ENCODE data around the gene HMGB2. TPM values are rescaled to one million over a fixed set of nuclear protein-coding genes. Genes with fewer than 3 reads are reported as not detected.

Gene HMGB2
- total and polyA plus RNA-seq, 2 of the 8 experiments (the other 6 are each of a cell fraction or from before 2014, with no cell fraction given): 54.7 to 218 TPM

DNA sequence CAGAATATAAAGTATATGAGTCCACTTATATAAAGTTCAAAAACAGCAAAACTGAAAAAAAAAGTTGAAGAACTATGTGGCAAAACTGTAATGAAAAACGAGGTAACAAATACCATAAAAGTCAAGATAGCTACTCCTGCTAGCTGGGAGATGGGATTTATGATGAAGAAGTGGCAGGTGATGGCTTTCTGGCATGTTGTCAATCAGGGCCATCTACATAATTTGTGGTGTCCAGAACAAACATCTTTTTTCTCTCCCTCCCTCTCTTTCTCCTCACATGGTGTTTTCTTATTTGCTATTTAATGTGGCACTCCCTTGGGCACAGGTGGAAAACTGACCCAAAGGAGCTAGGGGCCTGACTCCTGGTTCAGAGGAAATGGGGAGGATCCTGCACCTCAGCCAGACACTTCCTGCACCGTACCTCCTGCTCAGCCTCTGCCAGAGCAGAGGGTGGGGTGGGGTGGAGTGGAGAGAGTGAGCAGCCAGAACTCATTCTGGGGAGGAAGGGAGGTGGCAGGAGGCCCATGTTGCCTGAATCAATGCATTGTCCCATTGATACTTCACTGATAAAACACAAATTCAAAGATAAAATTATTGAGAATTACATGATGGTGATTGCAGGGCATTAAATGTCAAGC lies 31.3 kb upstream of the HMGB2 start:
- no peak overlapping the region for H3K27ac ChIP-seq (ENCODE audit: low read depth, low read length)
- H4K5ac ChIP-seq (ENCODE audit: insufficient read length, low read depth, low read length): no peak overlapping the region
- no peak overlapping the region for H3K4me3 ChIP-seq (ENCODE audit: extremely low read depth in 1 of 4, insufficient read depth in 2 of 4, low read depth in 3 of 4, low read length in 4 of 4)
- H2BK12ac ChIP-seq (ENCODE audit: low read depth, low read length): no peak overlapping the region
- no peak for DNase-seq (ENCODE audit: low read depth in 1 of 2, low spot score in 2 of 2)
- no peaks in the 10 kb centered on the region for H3K4me1 ChIP-seq (replicated peaks in 1 of 4; ENCODE audit: control insufficient read depth in 3 of 4, insufficient read depth in 4 of 4, low read length in 3 of 4)
- no peak overlapping the region for H2BK120ac ChIP-seq (replicated peaks; ENCODE audit: low read depth, low read length)
- H3K14ac ChIP-seq (ENCODE audit: insufficient read length): no peak overlapping the region
- no peaks in the 10 kb centered on the region for H3K79me2 ChIP-seq (ENCODE audit: control insufficient read depth in 1 of 2, insufficient read depth in 2 of 2, low read length in 2 of 2)
- no peak overlapping the region for H3K56ac ChIP-seq (replicated peaks; ENCODE audit: insufficient read length, low read depth, low read length)
- no peak overlapping the region for H2BK20ac ChIP-seq (ENCODE audit: low read length)
- CTCF ChIA-PET (ENCODE audit: partially characterized antibody): interaction anchor here (0.9 to 2.8 kb wide), 3 partner anchors 19 to 64 kb away, joined by 3 to 8 read pairs (median 3); no protein-coding TSS in a partner anchor
- no peaks in the 10 kb centered on the region for H3K9me3 ChIP-seq (ENCODE audit: insufficient read depth in 2 of 2, low read depth in 1 of 2, low read length in 1 of 2)
- H3K18ac ChIP-seq (ENCODE audit: extremely low read depth, low read length): no peak overlapping the region
- POLR2A ChIA-PET (ENCODE audit: partially characterized antibody): interaction anchor here (1.6 kb wide), 1 partner anchor 31 kb away, joined by 8 read pairs; the partner anchor contains the start of gene HMGB2
- H3K4ac ChIP-seq (replicated peaks; ENCODE audit: insufficient read length, low read depth, low read length): no peak overlapping the region
- no peak overlapping the region for H4K91ac ChIP-seq (replicated peaks; ENCODE audit: insufficient read length, low read length)
- H3K36me3 ChIP-seq (ENCODE audit: control insufficient read depth in 2 of 4, insufficient read depth in 4 of 4, low read length in 3 of 4): no peaks in the 10 kb centered on the region
- WGBS, 2 experiments (ENCODE audit: extremely low coverage in 1 of 2, insufficient coverage in 1 of 2, insufficient read length in 1 of 2, insufficient replicate concordance in 2 of 2, low coverage in 1 of 2, low lambda C conversion rate in 2 of 2, missing lambda C conversion rate in 1 of 2): 76% methylated on average over 2 of the region's 2 CpGs; no CpG with 5 or more reads in 1 of the 2 experiments
- no peaks in the 10 kb centered on the region for H3K27me3 ChIP-seq (replicated peaks in 1 of 4; ENCODE audit: control insufficient read depth in 3 of 4, extremely low read depth in 1 of 4, insufficient read depth in 3 of 4, low read length in 3 of 4)
- H3K9ac ChIP-seq (replicated peaks in 1 of 4; ENCODE audit: extremely low read depth in 1 of 4, low read depth in 3 of 4, low read length in 3 of 4): no peak overlapping the region
- H2BK5ac ChIP-seq (ENCODE audit: low read depth, low read length): no peak overlapping the region
- peaks cover 4% of the 10 kb centered on the region for H3K23me2 ChIP-seq (ENCODE audit: low read depth, low read length)
- no peak overlapping the region for H2AK5ac ChIP-seq (ENCODE audit: low read depth, low read length)
- no peak overlapping the region for H3K23ac ChIP-seq (ENCODE audit: insufficient read length)
- no peaks in the 10 kb centered on the region for H3K79me1 ChIP-seq (ENCODE audit: low read depth, low read length)
- H3K4me2 ChIP-seq (ENCODE audit: insufficient read depth in 1 of 2, low read depth in 2 of 2, low read length in 2 of 2): no peak overlapping the region
- no peak overlapping the region for H2BK15ac ChIP-seq (ENCODE audit: low read length)
- no peak for FAIRE-seq
- H4K20me1 ChIP-seq (replicated peaks in 1 of 2; ENCODE audit: control insufficient read depth in 1 of 2, insufficient read depth in 2 of 2, low read length in 2 of 2): no peaks in the 10 kb centered on the region
- no peak overlapping the region for H2AFZ ChIP-seq (ENCODE audit: low read length)
- H4K8ac ChIP-seq (ENCODE audit: extremely low read depth, insufficient read depth, low read length): no peak overlapping the region
- TF ChIP-seq SIX5 (IDR thresholded peaks at IDR 0.05; ENCODE audit: low read depth, low read length): no peak
- TF ChIP-seq EP300 (IDR thresholded peaks at IDR 0.05; ENCODE audit: borderline replicate concordance in 1 of 2, low read depth in 2 of 2, low read length in 2 of 2): no peak
- TF ChIP-seq TBP (IDR thresholded peaks at IDR 0.05; ENCODE audit: low read depth, low read length): no peak
- TF ChIP-seq, protein P1, sequence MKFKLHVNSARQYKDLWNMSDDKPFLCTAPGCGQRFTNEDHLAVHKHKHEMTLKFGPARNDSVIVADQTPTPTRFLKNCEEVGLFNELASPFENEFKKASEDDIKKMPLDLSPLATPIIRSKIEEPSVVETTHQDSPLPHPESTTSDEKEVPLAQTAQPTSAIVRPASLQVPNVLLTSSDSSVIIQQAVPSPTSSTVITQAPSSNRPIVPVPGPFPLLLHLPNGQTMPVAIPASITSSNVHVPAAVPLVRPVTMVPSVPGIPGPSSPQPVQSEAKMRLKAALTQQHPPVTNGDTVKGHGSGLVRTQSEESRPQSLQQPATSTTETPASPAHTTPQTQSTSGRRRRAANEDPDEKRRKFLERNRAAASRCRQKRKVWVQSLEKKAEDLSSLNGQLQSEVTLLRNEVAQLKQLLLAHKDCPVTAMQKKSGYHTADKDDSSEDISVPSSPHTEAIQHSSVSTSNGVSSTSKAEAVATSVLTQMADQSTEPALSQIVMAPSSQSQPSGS (IDR thresholded peaks at IDR 0.05; ENCODE audit: low read length): no peak
- no peak for TF ChIP-seq YY1 (IDR thresholded peaks at IDR 0.05; ENCODE audit: low read depth, low read length)
- TF ChIP-seq JUND (IDR thresholded peaks at IDR 0.05; ENCODE audit: low read length): no peak
- no peak for TF ChIP-seq SIRT6 (IDR thresholded peaks at IDR 0.05; ENCODE audit: low read length)
